GM18505 (cell line): ENCODE measurements around the gene MYH11.

Experiments
- ATAC-seq: cut with Tn5 transposase; IDR thresholded peaks from one replicate; pipeline ENCODE4 v1.9.1; 2021; ENCODE audit not compliant: unreplicated experiment
- POLR2A ChIP-seq: IDR thresholded peaks from 4 replicates; pipeline ENCODE4 v1.6.1; 2011; ENCODE audit warnings: borderline replicate concordance; ENCODE audit not compliant: insufficient read depth, insufficient read length; ENCODE audit errors: extremely low read depth

The MYH11 gene

GRCh38 chr16:15779664-15780351 is 77.0 kb downstream of the MYH11 start:
- TF ChIP-seq POLR2A, result no peak
- ATAC-seq, result no peak

DNA sequence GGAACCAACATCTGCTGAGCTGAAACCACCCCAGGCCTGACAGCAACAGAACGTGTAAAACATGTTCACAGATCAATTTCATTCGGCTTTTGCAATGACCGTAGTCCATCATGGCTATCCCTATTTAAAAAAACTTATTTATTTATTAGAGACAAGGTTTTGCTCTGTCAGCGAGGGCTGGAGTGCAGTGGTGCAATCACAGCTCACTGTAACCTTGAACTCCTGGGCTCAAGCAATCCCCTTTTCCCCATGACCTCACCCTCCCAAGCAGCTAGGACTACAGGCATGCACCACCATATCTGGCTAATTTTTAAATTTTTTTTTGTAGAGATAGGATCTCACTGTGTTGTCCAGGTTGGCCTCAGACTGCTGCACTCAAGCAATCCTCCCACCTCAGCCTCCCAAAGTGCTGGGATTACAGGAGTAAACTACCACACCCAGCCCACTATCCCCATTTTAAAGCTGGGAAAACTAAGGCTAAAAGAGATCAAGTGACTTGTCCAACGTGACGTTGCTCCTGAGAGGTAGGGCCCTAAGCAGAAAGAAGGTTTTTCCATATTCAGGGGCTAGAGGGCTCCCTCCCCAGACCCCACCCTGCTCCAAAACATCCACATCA is 77.7 kb downstream of the MYH11 start:
- TF ChIP-seq POLR2A, result no peak

DNA sequence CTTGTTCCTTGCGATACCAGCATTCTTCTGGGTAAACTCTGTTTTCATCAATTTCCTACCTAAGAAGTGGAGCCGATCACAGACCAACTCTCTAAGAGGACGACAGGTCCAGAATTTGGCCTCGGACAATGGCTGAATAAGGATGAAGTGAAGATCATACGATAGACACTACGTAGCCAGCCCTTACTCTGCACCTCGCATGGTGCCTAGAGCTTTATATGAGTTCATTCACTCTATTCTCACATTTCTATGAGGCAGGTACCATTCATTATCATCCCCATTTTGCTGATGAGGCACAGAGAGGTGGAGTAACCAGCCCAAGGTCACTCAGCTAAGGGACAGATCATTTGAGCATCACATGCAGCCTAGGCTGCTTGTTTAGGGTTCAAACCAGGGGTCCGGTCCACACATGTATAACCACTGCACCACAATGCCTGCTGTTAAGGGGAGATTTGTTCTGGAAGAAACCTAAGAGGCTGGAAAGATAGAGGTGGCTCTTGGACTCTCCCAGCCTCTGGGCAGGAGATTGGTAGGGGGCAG is 78.6 kb downstream of the MYH11 start:
- no peak for ATAC-seq
- TF ChIP-seq POLR2A, result no peak

More for the DNA sequence above, 77.7 kb downstream of the MYH11 start:
- no peak for ATAC-seq

DNA sequence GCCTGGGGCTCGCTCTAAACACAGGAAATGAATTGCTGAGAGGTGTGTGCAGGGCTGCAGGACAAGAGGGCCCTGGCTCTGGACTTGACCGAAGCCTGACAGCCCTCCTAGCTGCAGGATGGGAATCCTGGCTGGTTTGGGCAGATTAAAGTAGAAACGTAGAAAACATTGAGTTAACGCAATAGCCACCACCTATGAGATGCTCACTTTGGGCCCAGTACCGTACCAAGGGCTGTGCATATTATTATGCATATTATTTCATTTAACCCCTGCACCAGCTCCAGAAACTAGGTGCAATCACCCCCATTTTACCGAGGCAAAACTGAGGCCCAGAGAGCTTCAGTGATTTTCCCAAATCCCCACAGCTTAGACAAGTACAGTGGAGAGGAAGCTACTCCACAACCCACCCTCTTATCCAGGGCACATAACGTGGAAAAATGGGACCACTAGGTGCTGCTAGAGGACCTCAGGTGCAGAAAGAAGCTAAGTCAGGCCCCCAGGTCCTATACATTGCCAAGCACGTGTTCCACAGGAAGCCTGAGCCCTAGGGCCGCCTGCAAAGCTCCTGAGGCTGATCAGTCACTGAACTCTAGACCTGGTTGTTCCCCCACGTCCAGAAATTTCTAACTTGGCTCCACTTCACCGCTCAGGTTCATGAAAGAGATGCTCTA is 79.2 kb downstream of the MYH11 start:
- no peak for TF ChIP-seq POLR2A
- no peak for ATAC-seq

DNA sequence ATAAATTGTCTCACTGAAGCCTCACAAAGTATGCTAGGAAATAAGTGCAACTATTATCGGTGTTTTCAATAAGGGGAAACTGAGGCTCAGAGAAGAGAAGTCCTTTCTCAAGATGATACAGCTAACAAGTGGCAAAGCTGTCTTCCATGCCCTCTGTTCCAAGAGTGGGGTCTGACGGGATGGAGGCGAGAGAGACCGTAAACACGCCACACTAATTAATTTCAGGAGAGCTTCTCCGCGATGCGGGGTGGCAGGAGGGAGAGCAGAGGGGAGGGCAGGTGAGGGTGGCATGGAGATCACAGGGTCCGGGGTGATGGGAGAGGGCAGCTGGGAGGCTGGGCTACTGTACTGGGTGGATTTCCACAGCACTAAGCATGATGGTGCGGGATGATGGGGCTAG is 80.3 kb downstream of the MYH11 start:
- ATAC-seq, result no peak
- TF ChIP-seq POLR2A, result no peak

DNA sequence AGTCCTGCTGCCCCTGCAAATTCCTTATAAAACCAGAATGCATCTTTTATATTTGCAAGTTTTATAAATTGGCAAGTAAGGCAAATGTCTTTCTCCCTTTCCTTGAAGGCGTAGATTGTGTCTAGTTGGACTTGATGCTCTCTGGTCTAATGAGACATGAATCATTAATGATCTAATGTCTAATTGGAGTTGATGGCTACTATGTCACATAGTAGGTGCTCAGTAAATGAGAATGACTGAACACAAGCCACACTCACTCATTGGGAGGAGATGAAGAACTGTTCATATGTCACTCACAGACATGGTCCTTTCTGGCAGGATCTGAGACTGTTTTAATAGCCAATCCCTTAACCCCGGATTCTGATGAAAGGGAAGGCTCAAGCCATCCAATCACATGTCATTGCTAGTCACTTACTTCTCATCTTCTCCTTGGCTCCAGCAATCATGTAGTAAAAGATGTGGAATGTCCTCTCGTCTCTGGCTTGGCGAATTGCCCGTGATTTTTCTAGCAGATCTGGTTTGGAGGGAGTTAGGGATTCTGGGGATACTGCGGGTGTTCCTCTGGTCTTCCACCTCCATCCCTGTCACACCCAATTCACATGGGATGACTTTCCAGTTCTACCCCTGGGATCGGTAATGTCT is 81.0 kb downstream of the MYH11 start:
- ATAC-seq, result no peak
- no peak for TF ChIP-seq POLR2A

GRCh38 chr16:15775209-15775608 is 81.6 kb downstream of the MYH11 start:
- no peak for ATAC-seq
- TF ChIP-seq POLR2A, result no peak

- no peak for TF ChIP-seq POLR2A
- ATAC-seq, result no peak
Observed at GRCh38 chr16:15773968-15774367, 82.9 kb downstream of the MYH11 start.

DNA sequence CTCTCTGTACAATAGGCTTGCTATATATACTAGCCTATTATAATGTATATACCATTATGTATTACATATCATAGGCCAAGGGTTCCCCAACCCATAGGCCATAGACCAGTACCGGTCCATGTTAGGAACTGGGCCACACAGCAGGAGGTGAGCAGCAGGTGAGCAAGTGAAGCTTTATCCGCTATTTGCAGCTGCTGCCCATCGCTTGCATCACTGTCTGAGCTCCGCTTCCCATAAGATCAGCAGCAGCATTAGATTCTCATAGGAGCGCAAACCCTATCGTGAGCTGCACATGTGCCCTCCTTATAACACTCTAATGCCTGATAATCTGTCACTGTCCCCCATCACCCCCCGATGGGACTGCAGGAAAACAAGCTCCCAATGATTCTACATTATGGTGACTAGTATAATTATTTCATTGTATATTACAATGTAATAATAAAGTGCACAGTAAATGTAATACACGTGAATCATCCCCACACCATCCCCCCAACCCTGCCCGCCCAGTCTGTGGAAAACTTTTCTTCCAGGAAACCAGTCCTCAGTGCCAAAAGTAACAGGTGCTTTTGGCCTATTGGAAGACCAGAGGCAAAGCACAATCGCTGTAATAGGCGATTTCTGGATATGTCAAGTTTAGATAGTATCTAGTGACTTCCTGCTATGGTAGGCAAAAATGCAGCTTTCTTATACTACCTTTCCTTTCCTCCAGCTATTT is 84.1 kb downstream of the MYH11 start:
- no peak for TF ChIP-seq POLR2A
- no peak for ATAC-seq

- no peak for ATAC-seq
Observed at GRCh38 chr16:15771694-15772093, 85.1 kb downstream of the MYH11 start.

GRCh38 chr16:15770512-15770911 is 86.3 kb downstream of the MYH11 start:
- ATAC-seq, result no peak
- no peak for TF ChIP-seq POLR2A

More at GRCh38 chr16:15771694-15772093, 85.1 kb downstream of the MYH11 start:
- TF ChIP-seq POLR2A, result no peak

- ATAC-seq, result no peak
- no peak for TF ChIP-seq POLR2A
Observed at GRCh38 chr16:15770107-15770506, 86.7 kb downstream of the MYH11 start.

DNA sequence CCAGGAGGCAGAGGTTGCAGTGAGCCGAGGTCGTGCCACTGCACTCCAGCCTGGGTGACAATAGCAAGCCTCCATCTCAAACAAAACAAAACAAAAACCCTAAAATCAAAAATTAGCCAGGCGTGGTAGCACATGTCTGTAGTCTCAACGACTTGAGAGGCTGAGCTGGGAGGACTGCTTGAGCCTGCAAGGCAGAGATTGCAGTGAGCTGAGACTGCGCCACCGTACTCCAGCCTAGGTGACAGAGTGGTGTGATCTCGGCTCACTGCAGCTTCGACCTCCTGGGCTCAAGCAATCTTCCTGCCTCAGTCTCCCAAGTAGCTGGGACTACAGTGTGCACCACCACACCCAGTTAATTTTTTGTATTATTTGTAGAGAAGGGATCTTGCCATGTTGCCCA is 87.6 kb downstream of the MYH11 start:
- ATAC-seq, result no peak
- no peak for TF ChIP-seq POLR2A
